GM23338 (cell line): ENCODE measurements around the gene TINCR. TPM values are rescaled to one million over a fixed set of nuclear protein-coding genes. Genes with fewer than 3 reads are reported as not detected.

Experiments used
- ATAC-seq: fragments of 200-7000 bp; cut with Tn5 transposase; 3 replicates; pipeline ENCODE4 v1.9.1; 2020
- DNase-seq: peaks from one replicate; pipeline ENCODE4 v3.0.0-alpha.2; 2015; ENCODE audit warnings: low spot score
- H2AFZ ChIP-seq: fragments of 200-600 bp; sonication (generic); 2 replicates; pipeline ENCODE4 v1.8.0; 2016; ENCODE audit warnings: antibody characterized with exemption, mild to moderate bottlenecking, moderate library complexity
- H3F3A ChIP-seq: fragments of 200-600 bp; sonication (generic); replicated peaks from 2 replicates; pipeline ENCODE4 v1.8.0; 2017; ENCODE audit warnings: antibody characterized with exemption, mixed run types, low read depth
- H3K27ac ChIP-seq: fragments of 200-600 bp; sonication (generic); 2 replicates; pipeline ENCODE4 v1.6.1; 2016; ENCODE audit warnings: low read depth
- H3K27me3 ChIP-seq: fragments of 200-600 bp; sonication (generic); 2 replicates; pipeline ENCODE4 v1.8.0; 2016; ENCODE audit warnings: mild to moderate bottlenecking, mixed run types, moderate library complexity; ENCODE audit not compliant: insufficient read depth
- H3K36me3 ChIP-seq: fragments of 200-600 bp; sonication (generic); 2 replicates; pipeline ENCODE4 v1.8.0; 2016; ENCODE audit warnings: mild to moderate bottlenecking; ENCODE audit not compliant: insufficient read depth
- H3K4me1 ChIP-seq: fragments of 200-600 bp; sonication (generic); 2 replicates; pipeline ENCODE4 v1.8.0; 2016; ENCODE audit warnings: mild to moderate bottlenecking, moderate library complexity; ENCODE audit not compliant: insufficient read depth
- H3K4me2 ChIP-seq: fragments of 200-600 bp; sonication (generic); 2 replicates; pipeline ENCODE4 v1.7.1; 2017; ENCODE audit warnings: mixed run types
- H3K4me3 ChIP-seq: fragments of 200-600 bp; sonication (generic); 2 replicates; pipeline ENCODE4 v1.6.1; 2016; ENCODE audit warnings: mixed run types
- H3K79me2 ChIP-seq: fragments of 200-600 bp; sonication (generic); replicated peaks from 2 replicates; pipeline ENCODE4 v1.8.0; 2017; ENCODE audit warnings: mild to moderate bottlenecking; ENCODE audit not compliant: insufficient read depth
- H3K9me2 ChIP-seq: fragments of 200-600 bp; sonication (generic); 2 replicates; pipeline ENCODE4 v1.8.0; 2017; ENCODE audit not compliant: insufficient read depth
- H4K20me1 ChIP-seq: fragments of 200-600 bp; sonication (generic); replicated peaks from 2 replicates; pipeline ENCODE4 v1.8.0; 2017; ENCODE audit warnings: mild to moderate bottlenecking; ENCODE audit not compliant: insufficient read depth
- H3K27ac Mint-ChIP-seq: 2 replicates; pipeline ENCODE4 v1.8.0; 2020; ENCODE audit warnings: inconsistent platforms, mild to moderate bottlenecking, moderate library complexity, mixed read lengths
- H3K27me3 Mint-ChIP-seq: 3 replicates; pipeline ENCODE4 v1.8.0; 2022; ENCODE audit warnings: low read depth, mild to moderate bottlenecking, moderate library complexity, mixed read lengths, inconsistent platforms; ENCODE audit not compliant: insufficient read depth, poor library complexity
- H3K36me3 Mint-ChIP-seq: 3 replicates; pipeline ENCODE4 v1.8.0; 2021; ENCODE audit warnings: low read depth, mild to moderate bottlenecking, inconsistent platforms, moderate library complexity, mixed read lengths
- H3K4me1 Mint-ChIP-seq: 3 replicates; pipeline ENCODE4 v1.8.0; 2020; ENCODE audit warnings: mild to moderate bottlenecking, inconsistent platforms, mixed read lengths
- H3K4me3 Mint-ChIP-seq: 3 replicates; pipeline ENCODE4 v1.8.0; 2021; ENCODE audit warnings: moderate library complexity, mild to moderate bottlenecking, inconsistent platforms, mixed read lengths
- H3K9me3 Mint-ChIP-seq: 3 replicates; pipeline ENCODE4 v1.8.0; 2020; ENCODE audit warnings: moderate library complexity, mild to moderate bottlenecking, inconsistent platforms, mixed read lengths
- CREB1 ChIP-seq: fragments of 250-450 bp; sonication (Bioruptor Pico); IDR thresholded peaks from 2 replicates; pipeline ENCODE4 v1.5.0; 2020; ENCODE audit warnings: low read depth, mild to moderate bottlenecking, moderate library complexity
- EZH2 ChIP-seq: fragments of 200-600 bp; sonication (generic); IDR thresholded peaks from one replicate; pipeline ENCODE4 v1.8.0; 2017; ENCODE audit warnings: antibody characterized with exemption, mild to moderate bottlenecking, low read depth; ENCODE audit not compliant: unreplicated experiment
- EZH2phosphoT487 ChIP-seq: fragments of 200-600 bp; sonication (generic); IDR thresholded peaks from one replicate; pipeline ENCODE4 v1.8.1; 2018; ENCODE audit warnings: antibody characterized with exemption; ENCODE audit not compliant: unreplicated experiment
- JUNB ChIP-seq: IDR thresholded peaks from one replicate; pipeline ENCODE4 v1.6.1; 2016; ENCODE audit warnings: antibody characterized with exemption; ENCODE audit not compliant: unreplicated experiment
- POLR2AphosphoS5 ChIP-seq: IDR thresholded peaks from 2 replicates; pipeline ENCODE4 v1.6.1; 2016; ENCODE audit warnings: antibody characterized with exemption, low read depth
- ZNF114 ChIP-seq: fragments of 250-450 bp; sonication (Bioruptor Pico); IDR thresholded peaks from 2 replicates; pipeline ENCODE4 v1.5.0; 2020; ENCODE audit warnings: mild to moderate bottlenecking, moderate library complexity
- ZNF331 ChIP-seq: fragments of 250-450 bp; sonication (Bioruptor Pico); IDR thresholded peaks from 2 replicates; pipeline ENCODE4 v1.5.0; 2020; ENCODE audit warnings: low read depth, mild to moderate bottlenecking, moderate library complexity
- polyA plus RNA-seq: library from polyadenylated mRNA; unstranded; fragments of >200 nt; fragmentation: Nextera tagmentation; extraction: Ambion mirVana; gene quantifications from 2 replicates; pipeline ENCODE4 v1.2.1, GENCODE V29; 2016
- total RNA-seq: library from RNA; depleted of rRNA; stranded (reverse); fragments of >200 nt; shearing (Covaris generic); gene quantifications from 2 replicates; pipeline ENCODE4 v1.2.3, GENCODE V29; 2014
- TF ChIP-seq, protein P1 (sequence below): IDR thresholded peaks from one replicate; pipeline ENCODE4 v1.6.1; 2018; ENCODE audit warnings: antibody characterized with exemption; ENCODE audit not compliant: unreplicated experiment
- TF ChIP-seq, protein P2 (sequence below), 2 experiments: fragments of 200-600 bp in 1 of 2; sonication (generic) in 1 of 2; conservative IDR thresholded peaks; 2 replicates each; pipeline versions ENCODE4 v1.5.1 to v1.6.1; 2016 to 2017; ENCODE audit warnings: antibody characterized with exemption in 2 of 2, low read depth in 2 of 2, mild to moderate bottlenecking in 2 of 2, moderate library complexity in 1 of 2
- TF ChIP-seq, protein P3 (sequence below): IDR thresholded peaks from 2 replicates; pipeline ENCODE4 v1.6.1; 2016; ENCODE audit warnings: antibody characterized with exemption

TINCR gene
- total and polyA plus RNA-seq, 2 experiments from 2014 or later = 0.42 to 0.97 TPM

DNA sequence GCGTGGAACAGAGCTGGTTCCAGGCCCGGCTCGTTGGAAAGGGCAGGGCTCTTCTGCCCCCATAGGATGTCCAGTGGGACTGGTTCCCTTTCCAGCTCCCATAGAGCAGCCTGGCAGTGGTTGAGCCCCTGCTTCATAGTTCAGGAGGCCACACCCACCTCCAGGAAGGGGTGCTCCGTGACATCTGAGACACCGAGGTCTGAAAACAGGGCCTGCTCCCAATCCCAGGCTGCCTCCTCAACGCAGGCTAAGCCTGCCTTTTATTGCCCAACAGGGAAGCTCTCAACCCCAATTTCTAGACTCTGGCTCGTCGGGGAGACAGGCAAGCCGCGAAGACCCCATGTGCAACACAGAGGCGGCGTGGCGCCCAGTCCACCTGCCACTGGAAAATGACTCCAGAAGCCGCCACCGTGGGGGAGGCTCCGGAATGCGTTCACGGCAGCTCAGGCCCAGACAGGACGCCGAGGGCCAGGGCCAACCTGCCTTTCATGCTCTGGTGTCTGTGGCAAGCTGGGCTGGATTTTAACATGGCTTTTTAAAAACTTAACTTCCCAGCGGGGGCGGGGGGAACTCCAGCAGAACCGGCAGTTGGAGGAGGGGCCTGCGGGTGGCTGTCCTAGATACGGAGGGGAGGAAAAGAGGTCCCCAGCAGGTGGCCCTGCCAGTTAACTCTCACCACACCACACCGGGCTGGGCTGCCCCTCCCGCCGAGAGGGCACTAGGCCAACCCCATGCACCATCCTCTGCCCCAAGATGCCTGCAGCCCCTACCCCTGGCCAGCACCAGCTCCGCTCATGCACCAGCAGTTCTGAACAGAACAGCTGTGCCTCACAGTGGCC, 17.9 kb upstream of the TINCR start (continued):
- TF ChIP-seq, protein P1, sequence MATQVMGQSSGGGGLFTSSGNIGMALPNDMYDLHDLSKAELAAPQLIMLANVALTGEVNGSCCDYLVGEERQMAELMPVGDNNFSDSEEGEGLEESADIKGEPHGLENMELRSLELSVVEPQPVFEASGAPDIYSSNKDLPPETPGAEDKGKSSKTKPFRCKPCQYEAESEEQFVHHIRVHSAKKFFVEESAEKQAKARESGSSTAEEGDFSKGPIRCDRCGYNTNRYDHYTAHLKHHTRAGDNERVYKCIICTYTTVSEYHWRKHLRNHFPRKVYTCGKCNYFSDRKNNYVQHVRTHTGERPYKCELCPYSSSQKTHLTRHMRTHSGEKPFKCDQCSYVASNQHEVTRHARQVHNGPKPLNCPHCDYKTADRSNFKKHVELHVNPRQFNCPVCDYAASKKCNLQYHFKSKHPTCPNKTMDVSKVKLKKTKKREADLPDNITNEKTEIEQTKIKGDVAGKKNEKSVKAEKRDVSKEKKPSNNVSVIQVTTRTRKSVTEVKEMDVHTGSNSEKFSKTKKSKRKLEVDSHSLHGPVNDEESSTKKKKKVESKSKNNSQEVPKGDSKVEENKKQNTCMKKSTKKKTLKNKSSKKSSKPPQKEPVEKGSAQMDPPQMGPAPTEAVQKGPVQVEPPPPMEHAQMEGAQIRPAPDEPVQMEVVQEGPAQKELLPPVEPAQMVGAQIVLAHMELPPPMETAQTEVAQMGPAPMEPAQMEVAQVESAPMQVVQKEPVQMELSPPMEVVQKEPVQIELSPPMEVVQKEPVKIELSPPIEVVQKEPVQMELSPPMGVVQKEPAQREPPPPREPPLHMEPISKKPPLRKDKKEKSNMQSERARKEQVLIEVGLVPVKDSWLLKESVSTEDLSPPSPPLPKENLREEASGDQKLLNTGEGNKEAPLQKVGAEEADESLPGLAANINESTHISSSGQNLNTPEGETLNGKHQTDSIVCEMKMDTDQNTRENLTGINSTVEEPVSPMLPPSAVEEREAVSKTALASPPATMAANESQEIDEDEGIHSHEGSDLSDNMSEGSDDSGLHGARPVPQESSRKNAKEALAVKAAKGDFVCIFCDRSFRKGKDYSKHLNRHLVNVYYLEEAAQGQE = no peak
- TF ChIP-seq JUNB (no peak), CREB1 (CRISPR knock-in tag) (no peak), EZH2phosphoT487 (no peak), EZH2 (no peak), POLR2AphosphoS5 (no peak)
- TF ChIP-seq, protein P2, sequence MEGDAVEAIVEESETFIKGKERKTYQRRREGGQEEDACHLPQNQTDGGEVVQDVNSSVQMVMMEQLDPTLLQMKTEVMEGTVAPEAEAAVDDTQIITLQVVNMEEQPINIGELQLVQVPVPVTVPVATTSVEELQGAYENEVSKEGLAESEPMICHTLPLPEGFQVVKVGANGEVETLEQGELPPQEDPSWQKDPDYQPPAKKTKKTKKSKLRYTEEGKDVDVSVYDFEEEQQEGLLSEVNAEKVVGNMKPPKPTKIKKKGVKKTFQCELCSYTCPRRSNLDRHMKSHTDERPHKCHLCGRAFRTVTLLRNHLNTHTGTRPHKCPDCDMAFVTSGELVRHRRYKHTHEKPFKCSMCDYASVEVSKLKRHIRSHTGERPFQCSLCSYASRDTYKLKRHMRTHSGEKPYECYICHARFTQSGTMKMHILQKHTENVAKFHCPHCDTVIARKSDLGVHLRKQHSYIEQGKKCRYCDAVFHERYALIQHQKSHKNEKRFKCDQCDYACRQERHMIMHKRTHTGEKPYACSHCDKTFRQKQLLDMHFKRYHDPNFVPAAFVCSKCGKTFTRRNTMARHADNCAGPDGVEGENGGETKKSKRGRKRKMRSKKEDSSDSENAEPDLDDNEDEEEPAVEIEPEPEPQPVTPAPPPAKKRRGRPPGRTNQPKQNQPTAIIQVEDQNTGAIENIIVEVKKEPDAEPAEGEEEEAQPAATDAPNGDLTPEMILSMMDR (conservative IDR thresholded peaks at IDR 0.05; ENCODE audit: low read depth in 2 of 2) = no peak

DNA sequence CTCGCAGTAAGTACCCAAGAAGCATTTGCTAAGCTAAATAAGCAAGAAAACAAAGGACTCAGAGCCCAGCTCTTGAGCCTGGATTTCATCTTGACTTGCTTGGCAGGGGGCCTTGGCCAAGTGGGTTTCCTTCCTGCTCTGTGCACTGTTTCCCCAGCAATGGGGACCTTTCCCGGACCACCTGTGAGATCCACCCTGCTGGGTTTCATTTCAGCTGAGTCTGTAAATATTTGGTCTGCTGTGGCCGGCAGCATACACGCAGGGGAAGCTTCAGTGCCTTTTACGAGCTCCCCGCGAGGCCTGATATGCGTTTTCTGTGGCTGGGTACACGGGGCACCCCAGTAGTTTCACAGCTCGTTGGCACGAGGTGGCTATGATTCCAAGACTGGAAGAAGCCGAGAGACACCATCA, 12.4 kb upstream of the TINCR start:
- H3K36me3 ChIP-seq = no peaks in the 10 kb centered on the region
- no peak overlapping the region; the same call in 1 of the 2 replicates for H3K27ac Mint-ChIP-seq
- H3K9me2 ChIP-seq = no peaks in the 10 kb centered on the region
- no peaks in the 10 kb centered on the region; the same call in 2 of the 3 replicates for H3K36me3 Mint-ChIP-seq
- H3K4me3 ChIP-seq = no peak overlapping the region
- no peaks in the 10 kb centered on the region; the same call in 1 of the 2 replicates for H4K20me1 ChIP-seq
- no peak for DNase-seq
- H3K4me1 Mint-ChIP-seq = peaks cover 18% of the 10 kb centered on the region
- no peak for ATAC-seq
- H2AFZ ChIP-seq = no peak overlapping the region
- no peak overlapping the region for H3K27ac ChIP-seq
- H3F3A ChIP-seq = peaks cover 2% of the 10 kb centered on the region
- H3K4me1 ChIP-seq = 0 out of 2 replicates have a peak, but pooled peaks cover 3% of the 10 kb centered on the region
- peaks cover 10% of the 10 kb centered on the region for H3K27me3 Mint-ChIP-seq
- H3K9me3 Mint-ChIP-seq = no peaks in the 10 kb centered on the region
- H3K79me2 ChIP-seq = no peaks in the 10 kb centered on the region
- no peak overlapping the region for H3K4me3 Mint-ChIP-seq
- H3K4me2 ChIP-seq = no peak overlapping the region
- no peaks in the 10 kb centered on the region for H3K27me3 ChIP-seq
- no peak for TF ChIP-seq POLR2AphosphoS5
- no peak for TF ChIP-seq EZH2phosphoT487
- no peak for TF ChIP-seq ZNF331
- no peak for TF ChIP-seq ZNF114 (CRISPR knock-in tag)
- TF ChIP-seq EZH2 = no peak
- TF ChIP-seq JUNB = no peak
- TF ChIP-seq, protein P2 (conservative IDR thresholded peaks at IDR 0.05; ENCODE audit: low read depth in 2 of 2) = no peak
- TF ChIP-seq, protein P3, sequence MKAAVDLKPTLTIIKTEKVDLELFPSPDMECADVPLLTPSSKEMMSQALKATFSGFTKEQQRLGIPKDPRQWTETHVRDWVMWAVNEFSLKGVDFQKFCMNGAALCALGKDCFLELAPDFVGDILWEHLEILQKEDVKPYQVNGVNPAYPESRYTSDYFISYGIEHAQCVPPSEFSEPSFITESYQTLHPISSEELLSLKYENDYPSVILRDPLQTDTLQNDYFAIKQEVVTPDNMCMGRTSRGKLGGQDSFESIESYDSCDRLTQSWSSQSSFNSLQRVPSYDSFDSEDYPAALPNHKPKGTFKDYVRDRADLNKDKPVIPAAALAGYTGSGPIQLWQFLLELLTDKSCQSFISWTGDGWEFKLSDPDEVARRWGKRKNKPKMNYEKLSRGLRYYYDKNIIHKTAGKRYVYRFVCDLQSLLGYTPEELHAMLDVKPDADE = no peak
- no peak for TF ChIP-seq CREB1 (CRISPR knock-in tag)
- TF ChIP-seq, protein P1 = no peak
